NCI-H2081 treated with DMSO at 0.1 percent for 48 hours (cell line): Measurements from ENCODE around the gene NUDC.

Experiments used
- DNase-seq: peaks from one replicate; lab custom pipeline; 2025; lab: John Stamatoyannopoulos, UW

NUDC gene

DNA sequence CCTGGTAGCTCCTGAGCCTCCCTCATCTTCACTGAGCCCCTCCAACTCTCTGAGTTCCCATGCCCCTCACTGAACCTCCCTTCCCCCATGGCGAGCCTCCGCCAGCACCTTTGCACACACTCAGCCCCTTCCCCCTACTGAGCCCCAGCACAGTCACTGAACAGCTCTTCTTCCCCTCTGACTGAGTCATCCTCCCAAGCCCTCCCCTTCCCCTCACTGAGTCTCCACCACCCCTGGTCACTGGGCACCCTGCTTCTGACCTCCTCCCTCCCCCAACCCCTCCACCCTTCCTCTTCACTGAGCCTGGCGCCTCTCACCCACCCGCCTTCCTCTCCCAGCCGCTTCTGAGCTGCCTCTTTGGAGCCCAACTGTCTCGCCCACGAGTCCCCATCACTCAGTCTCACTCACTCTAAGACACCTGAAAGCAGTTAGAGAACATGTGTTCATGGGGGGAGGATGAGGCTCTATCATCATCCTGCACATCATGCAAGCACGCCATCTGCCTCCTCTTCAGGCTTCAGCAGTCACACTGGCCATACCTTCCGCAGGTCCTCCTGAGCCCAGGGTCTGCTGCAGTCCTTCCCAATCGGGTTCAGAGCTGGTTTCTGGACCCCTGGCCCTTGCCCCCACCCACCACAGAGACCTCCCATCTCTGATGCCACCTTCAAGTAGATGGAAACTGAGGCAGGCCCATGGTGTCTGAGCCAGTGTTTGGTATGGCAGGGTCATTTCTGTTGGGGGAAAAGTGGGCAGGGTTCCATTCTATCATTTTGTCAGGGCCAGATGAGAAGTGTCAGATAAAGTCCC lies 70.0 kb downstream of the NUDC start:
- DNase-seq: no peak

DNA sequence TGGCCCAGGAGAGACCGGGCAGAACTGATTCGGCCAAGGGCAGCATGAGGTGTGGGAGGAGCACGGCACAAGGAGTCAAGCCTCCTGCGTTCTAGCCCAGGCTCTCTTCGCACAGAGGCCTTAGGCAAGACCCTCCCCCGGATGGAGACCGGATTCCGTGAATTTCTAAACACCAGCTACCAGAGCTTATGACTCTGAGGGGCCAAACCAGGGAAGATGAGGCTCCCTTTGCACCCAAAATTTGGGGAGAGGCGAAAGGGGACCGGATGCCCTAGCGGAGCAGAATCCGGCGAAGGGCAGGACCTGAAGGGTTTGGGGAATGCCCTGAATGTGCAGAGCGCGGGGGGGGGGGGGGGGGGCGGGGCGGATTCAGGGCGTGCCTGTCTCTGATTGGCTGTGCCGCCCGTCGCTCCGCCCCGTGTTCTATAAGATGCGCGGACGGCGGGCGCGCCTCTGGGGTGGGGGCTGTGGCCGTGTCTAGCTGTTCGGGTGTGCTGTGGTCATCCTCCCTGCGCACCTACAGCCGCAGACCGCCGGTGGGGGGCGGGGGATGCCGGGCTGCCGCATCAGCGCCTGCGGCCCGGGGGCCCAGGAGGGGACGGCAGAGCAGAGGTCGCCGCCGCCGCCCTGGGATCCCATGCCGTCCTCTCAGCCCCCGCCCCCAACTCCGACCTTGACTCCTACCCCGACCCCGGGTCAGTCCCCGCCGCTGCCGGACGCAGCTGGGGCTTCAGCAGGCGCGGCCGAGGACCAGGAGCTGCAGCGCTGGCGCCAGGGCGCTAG lies 71.9 kb downstream of the NUDC start, which contains the start of gene TRNP1:
Gene TRNP1, plus strand, starts transcription at position 456 of the 783 bp plus-strand sequence. Its CDS starts 95 bp downstream, at position 551.
- no peak for DNase-seq

DNA sequence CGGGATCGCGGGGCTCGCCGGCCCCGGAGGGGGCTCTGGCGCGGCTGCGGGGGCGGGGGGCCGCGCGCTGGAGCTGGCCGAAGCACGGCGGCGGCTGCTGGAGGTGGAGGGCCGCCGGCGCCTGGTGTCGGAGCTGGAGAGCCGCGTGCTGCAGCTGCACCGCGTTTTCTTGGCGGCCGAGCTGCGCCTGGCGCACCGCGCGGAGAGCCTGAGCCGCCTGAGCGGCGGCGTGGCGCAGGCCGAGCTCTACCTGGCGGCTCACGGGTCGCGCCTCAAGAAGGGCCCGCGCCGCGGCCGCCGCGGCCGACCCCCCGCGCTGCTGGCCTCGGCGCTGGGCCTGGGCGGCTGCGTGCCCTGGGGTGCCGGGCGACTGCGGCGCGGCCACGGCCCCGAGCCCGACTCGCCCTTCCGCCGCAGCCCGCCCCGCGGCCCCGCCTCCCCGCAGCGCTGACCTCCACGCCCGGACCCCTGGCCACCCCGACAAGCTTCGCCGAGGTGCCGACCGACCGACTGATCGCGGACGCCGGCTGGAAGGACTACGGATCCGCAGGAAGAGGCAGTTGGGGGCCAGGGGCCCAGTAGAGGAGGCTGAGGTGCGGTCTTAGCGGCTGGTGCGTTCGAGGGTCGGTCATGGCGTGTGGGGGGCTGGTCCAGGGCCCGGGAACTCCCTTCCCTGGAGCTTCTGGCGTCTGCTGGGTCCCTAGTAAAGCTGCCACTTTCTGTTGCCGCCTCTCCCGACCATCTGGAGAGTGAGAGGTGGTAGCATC lies 72.7 kb downstream of the NUDC start:
- no peak for DNase-seq

DNA sequence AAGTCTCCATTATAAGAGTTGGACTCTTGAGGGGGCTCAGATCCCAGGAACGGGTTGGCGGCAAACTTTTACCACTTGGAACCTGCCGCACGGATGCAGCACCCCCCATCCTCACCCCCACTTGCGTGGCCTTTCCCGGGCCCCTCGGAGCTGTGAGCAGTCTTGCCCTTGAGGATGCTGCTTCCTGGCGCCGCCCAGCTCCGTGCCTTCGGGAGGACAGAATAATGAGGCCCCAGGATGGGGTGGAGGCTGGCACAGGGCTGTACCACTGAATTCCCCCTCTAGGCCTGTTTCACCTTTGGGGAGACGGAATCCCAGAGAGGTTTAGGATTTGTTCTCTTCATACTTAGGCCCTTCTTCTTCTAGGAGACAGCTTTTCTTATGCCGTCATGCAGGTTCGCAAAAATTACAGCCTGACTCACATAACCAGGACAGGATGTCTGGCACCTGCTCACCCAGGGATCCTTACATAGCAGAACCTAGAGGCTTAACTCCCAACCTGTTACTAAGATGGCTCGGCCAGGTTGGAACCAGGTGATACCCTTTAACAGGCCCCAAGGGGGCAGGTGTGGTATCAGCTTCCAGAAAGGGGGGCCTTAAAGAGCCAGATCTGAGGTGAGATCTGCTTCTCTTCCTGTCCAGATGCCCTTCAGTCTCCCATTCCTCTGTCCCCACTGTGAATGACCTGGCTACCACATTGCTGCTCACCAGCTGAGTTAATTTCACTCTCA lies 73.4 kb downstream of the NUDC start:
- DNase-seq: no peak

DNA sequence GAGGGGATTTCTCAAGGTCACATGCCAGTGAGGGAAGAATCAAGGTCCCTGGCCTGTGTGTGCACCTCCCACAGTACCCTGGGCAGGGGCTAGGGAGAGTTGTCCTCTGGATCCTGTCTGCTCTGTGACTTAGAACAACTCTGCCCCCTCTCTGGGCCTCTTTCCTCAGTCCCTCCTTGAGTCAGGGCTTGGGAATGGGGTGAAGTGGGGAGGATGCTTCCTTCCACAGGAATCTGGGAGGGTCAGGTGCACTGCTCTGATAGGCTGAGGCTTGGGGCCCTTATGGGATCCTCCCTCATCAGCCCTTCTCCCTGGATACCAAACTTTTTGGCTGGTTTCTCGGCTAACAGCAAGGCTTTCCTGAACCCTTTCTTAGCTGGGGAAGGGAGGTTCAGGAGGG lies 74.5 kb downstream of the NUDC start:
- DNase-seq: no peak
